IMR-90 (cell line): ENCODE data around the gene THSD7B. TPM values are rescaled to one million over a fixed set of nuclear protein-coding genes. Genes with fewer than 3 reads are reported as not detected.

Experiments
- ATAC-seq: fragments of 200-7000 bp; cut with Tn5 transposase; 2 replicates; pipeline ENCODE4 v1.9.1; 2020; ENCODE audit warnings: low read depth, mild to moderate bottlenecking, moderate library complexity
- BruUV-seq: library from RNA; stranded (reverse); fragments of 400-500 nt; replicated peaks from 2 replicates; lab custom pipeline; 2021; lab: Mats Ljungman, UMichigan
- CTCF ChIA-PET: fragments of 300-600 bp; formaldehyde crosslinking; extraction: SDS; loops from one replicate; lab custom pipeline; 2021; ENCODE audit warnings: antibody characterized with exemption; lab: Yijun Ruan, JAX
- POLR2A ChIA-PET: fragments of 300-600 bp; sonication (Branson Sonifier 250); formaldehyde crosslinking; loops from one replicate; lab custom pipeline; 2022; ENCODE audit warnings: antibody characterized with exemption; ENCODE audit not compliant: unreplicated experiment; lab: Charles Lee
- DNase-seq: peaks from one replicate; pipeline ENCODE4 v3.0.0; 2013
- H2AFZ ChIP-seq: replicated peaks from 2 replicates; pipeline ENCODE3; 2013; ENCODE audit warnings: low read length, mild to moderate bottlenecking; ENCODE audit not compliant: poor library complexity
- H2AK5ac ChIP-seq: 2 replicates; pipeline ENCODE4 v1.6.1; 2013; ENCODE audit warnings: low read depth, low read length, inconsistent platforms
- H2AK9ac ChIP-seq: replicated peaks from 2 replicates; pipeline ENCODE3; 2013; ENCODE audit warnings: mild to moderate bottlenecking, low read depth, low read length, moderate library complexity; ENCODE audit not compliant: poor library complexity
- H2BK120ac ChIP-seq: 2 replicates; pipeline ENCODE4 v1.6.1; 2013; ENCODE audit warnings: low read depth, low read length, inconsistent platforms
- H2BK15ac ChIP-seq: 3 replicates; pipeline ENCODE4 v1.6.1; 2013; ENCODE audit warnings: low read depth, low read length, inconsistent platforms
- H2BK20ac ChIP-seq: 2 replicates; pipeline ENCODE4 v1.6.1; 2013; ENCODE audit warnings: low read depth, mild to moderate bottlenecking, inconsistent platforms, low read length, moderate library complexity
- H2BK5ac ChIP-seq: 2 replicates; pipeline ENCODE4 v1.6.1; 2013; ENCODE audit warnings: mild to moderate bottlenecking, low read depth, low read length, inconsistent platforms; ENCODE audit not compliant: poor library complexity, severe bottlenecking
- H3K14ac ChIP-seq: replicated peaks from 2 replicates; pipeline ENCODE4 v1.6.1; 2013; ENCODE audit warnings: low read depth, low read length, inconsistent platforms
- H3K18ac ChIP-seq: 2 replicates; pipeline ENCODE4 v1.6.1; 2013; ENCODE audit warnings: low read depth, low read length, control low read depth
- H3K23ac ChIP-seq: 2 replicates; pipeline ENCODE4 v1.6.1; 2013; ENCODE audit warnings: low read depth, low read length, inconsistent platforms
- H3K27ac ChIP-seq: 2 replicates; pipeline ENCODE4 v1.5.1; 2013; ENCODE audit warnings: mild to moderate bottlenecking, control low read depth, low read length; ENCODE audit not compliant: insufficient read depth
- H3K27me3 ChIP-seq: 2 replicates; pipeline ENCODE4 v1.6.1; 2013; ENCODE audit warnings: low read length; ENCODE audit not compliant: control insufficient read depth, insufficient read depth
- H3K36me3 ChIP-seq: 2 replicates; pipeline ENCODE4 v1.6.1; 2013; ENCODE audit warnings: low read length, mixed read lengths; ENCODE audit not compliant: control insufficient read depth, insufficient read depth
- H3K4ac ChIP-seq: 2 replicates; pipeline ENCODE4 v1.6.1; 2013; ENCODE audit warnings: low read depth, low read length, inconsistent platforms
- H3K4me1 ChIP-seq: 2 replicates; pipeline ENCODE4 v1.6.1; 2013; ENCODE audit warnings: low read length, mixed read lengths; ENCODE audit not compliant: control insufficient read depth, insufficient read depth
- H3K4me2 ChIP-seq: 2 replicates; pipeline ENCODE4 v1.6.1; 2013; ENCODE audit warnings: low read depth, mild to moderate bottlenecking, control low read depth, low read length, moderate library complexity
- H3K4me3 ChIP-seq: 2 replicates; pipeline ENCODE4 v1.5.1; 2013; ENCODE audit warnings: low read depth, mild to moderate bottlenecking, control low read depth, low read length, moderate library complexity; ENCODE audit not compliant: insufficient read depth
- H3K56ac ChIP-seq: 2 replicates; pipeline ENCODE4 v1.6.1; 2013; ENCODE audit warnings: low read length, inconsistent platforms; ENCODE audit not compliant: insufficient read depth; ENCODE audit errors: extremely low read depth
- H3K79me1 ChIP-seq, 2 experiments: 2 replicates each; pipeline ENCODE4 v1.6.1; 2013; ENCODE audit warnings: low read length in 2 of 2, inconsistent platforms in 1 of 2, low read depth in 1 of 2
- H3K9ac ChIP-seq: 2 replicates; pipeline ENCODE4 v1.6.1; 2013; ENCODE audit warnings: low read depth, low read length, control low read depth
- H3K9me1 ChIP-seq: 2 replicates; pipeline ENCODE4 v1.6.1; 2013; ENCODE audit warnings: low read length, inconsistent platforms; ENCODE audit not compliant: insufficient read depth
- H3K9me3 ChIP-seq: 2 replicates; pipeline ENCODE4 v1.6.1; 2013; ENCODE audit warnings: low read length; ENCODE audit not compliant: control insufficient read depth, insufficient read depth
- H4K20me1 ChIP-seq: 2 replicates; pipeline ENCODE4 v1.6.1; 2013; ENCODE audit warnings: low read length, inconsistent platforms; ENCODE audit not compliant: insufficient read depth
- H4K5ac ChIP-seq: 2 replicates; pipeline ENCODE4 v1.6.1; 2013; ENCODE audit warnings: mild to moderate bottlenecking, low read depth, low read length, control low read depth
- H4K8ac ChIP-seq, 2 experiments: 2 replicates each; pipeline ENCODE4 v1.6.1; 2013; ENCODE audit warnings: low read depth in 2 of 2, low read length in 2 of 2, control low read depth in 1 of 2, inconsistent platforms in 1 of 2
- H4K91ac ChIP-seq: 2 replicates; pipeline ENCODE4 v1.6.1; 2013; ENCODE audit warnings: low read depth, low read length, inconsistent platforms; ENCODE audit not compliant: insufficient read depth
- BHLHE40 ChIP-seq: fragments of 150-350 bp; IDR thresholded peaks from 2 replicates; pipeline ENCODE4 v1.6.1; 2016; ENCODE audit warnings: mild to moderate bottlenecking, low read depth, low read length
- CEBPB ChIP-seq: IDR thresholded peaks from 2 replicates; pipeline ENCODE4 v1.6.1; 2012; ENCODE audit warnings: low read depth, low read length, improper control_type of control experiment
- CHD1 ChIP-seq: IDR thresholded peaks from 2 replicates; pipeline ENCODE4 v1.6.1; 2012; ENCODE audit warnings: low read depth, low read length, improper control_type of control experiment
- CTCF ChIP-seq: conservative IDR thresholded peaks from 2 replicates; pipeline ENCODE4 v1.5.1; 2012; ENCODE audit warnings: mild to moderate bottlenecking, low read depth, low read length, improper control_type of control experiment
- ELK1 ChIP-seq: fragments of 150-350 bp; IDR thresholded peaks from 2 replicates; pipeline ENCODE4 v1.6.1; 2016; ENCODE audit warnings: low read depth, mild to moderate bottlenecking, low read length, moderate library complexity, borderline replicate concordance
- FOS ChIP-seq: fragments of 150-350 bp; IDR thresholded peaks from 2 replicates; pipeline ENCODE4 v1.6.1; 2016; ENCODE audit warnings: low read depth, low read length
- MAFK ChIP-seq: IDR thresholded peaks from 2 replicates; pipeline ENCODE4 v1.6.1; 2012; ENCODE audit warnings: low read depth, low read length, improper control_type of control experiment
- MAZ ChIP-seq: IDR thresholded peaks from 2 replicates; pipeline ENCODE4 v1.6.1; 2012; ENCODE audit warnings: low read depth, mild to moderate bottlenecking, low read length, improper control_type of control experiment, moderate library complexity, borderline replicate concordance
- MXI1 ChIP-seq: IDR thresholded peaks from 2 replicates; pipeline ENCODE4 v1.6.1; 2012; ENCODE audit warnings: low read depth, mild to moderate bottlenecking, low read length, moderate library complexity, borderline replicate concordance
- NFE2L2 ChIP-seq: fragments of 150-350 bp; IDR thresholded peaks from 2 replicates; pipeline ENCODE4 v1.6.1; 2016; ENCODE audit warnings: low read depth, mild to moderate bottlenecking, low read length
- POLR2A ChIP-seq: IDR thresholded peaks from 2 replicates; pipeline ENCODE4 v1.6.1; 2012; ENCODE audit warnings: mild to moderate bottlenecking, low read depth, low read length
- RAD21 ChIP-seq: IDR thresholded peaks from 2 replicates; pipeline ENCODE4 v1.6.1; 2012; ENCODE audit warnings: low read length, improper control_type of control experiment
- RCOR1 ChIP-seq: IDR thresholded peaks from 2 replicates; pipeline ENCODE4 v1.6.1; 2012; ENCODE audit warnings: mild to moderate bottlenecking, low read length, improper control_type of control experiment; ENCODE audit not compliant: insufficient replicate concordance
- RFX5 ChIP-seq: IDR thresholded peaks from 2 replicates; pipeline ENCODE4 v1.8.0; 2012; ENCODE audit warnings: low read depth, mild to moderate bottlenecking, low read length, moderate library complexity
- SMC3 ChIP-seq: fragments of 150-350 bp; IDR thresholded peaks from 2 replicates; pipeline ENCODE4 v1.6.1; 2016; ENCODE audit warnings: low read depth, mild to moderate bottlenecking, antibody characterized with exemption, low read length, moderate library complexity
- USF2 ChIP-seq: fragments of 150-350 bp; IDR thresholded peaks from 2 replicates; pipeline ENCODE4 v1.6.1; 2017; ENCODE audit warnings: mild to moderate bottlenecking, antibody characterized with exemption, low read length, low read depth
- WGBS, 2 experiments: methylation state at CpG; one replicate each; pipeline versions ENCODE4 v1.1.5 to v1.1.7; 2013; ENCODE audit warnings: missing lambda C conversion rate in 2 of 2; ENCODE audit not compliant: insufficient read length in 1 of 2; ENCODE audit errors: extremely low coverage in 2 of 2; 5-methylcytosine and 5-hydroxymethylcytosine counted together
- dilution Hi-C: fragments of 300-500 bp; cut with HindIII; formaldehyde crosslinking; loops from one replicate; pipeline ENCODE4 v1.14.3; 2018; ENCODE audit warnings: low sequenced_read_pairs; ENCODE audit not compliant: unreplicated experiment
- in situ Hi-C: fragments of 300-500 bp; cut with MboI; formaldehyde crosslinking; loops from 3 replicates; pipeline ENCODE4 v1.14.3; 2019; ENCODE audit warnings: low sequenced_read_pairs, inconsistent platforms, mixed read lengths
- intact Hi-C: fragments of 100-400 bp; cut with micrococcal nuclease; formaldehyde crosslinking; loops from 2 replicates; pipeline ENCODE4 v1.10.0; 2022
- polyA plus RNA-seq, 3 experiments: library from polyadenylated mRNA; depleted of rRNA; stranded (reverse); fragments of >200 nt; gene quantifications; 2 replicates each; pipeline ENCODE4 v1.2.3, GENCODE V29; 2012; ENCODE audit warnings: low replicate concordance in 1 of 3
- total RNA-seq: library from RNA; depleted of rRNA; stranded (reverse); fragments of >200 nt; gene quantifications from 2 replicates; pipeline ENCODE4 v1.2.3, GENCODE V29; 2012

The THSD7B gene
- total and polyA plus RNA-seq, 2 of the 4 experiments (the other 2 are of a cell fraction): not detected

GRCh38 chr2:136919682-136920081 lies 154.3 kb downstream of the THSD7B start:
- no peak overlapping the region for H2BK5ac ChIP-seq
- no peak overlapping the region for H3K27ac ChIP-seq
- TF ChIP-seq CTCF (no peak), USF2 (no peak), BHLHE40 (no peak), MAZ (no peak), POLR2A (no peak), CHD1 (no peak), RAD21 (no peak), RFX5 (no peak), FOS (no peak), NFE2L2 (no peak), ELK1 (no peak), MXI1 (no peak), MAFK (no peak), SMC3 (no peak), CEBPB (no peak), RCOR1 (no peak)
- no peak overlapping the region for H4K5ac ChIP-seq
- H4K8ac ChIP-seq: no peak overlapping the region
- dilution Hi-C loops: no loop called here
- H3K4me1 ChIP-seq: no peaks in the 10 kb centered on the region
- H3K23ac ChIP-seq: no peak overlapping the region
- intact Hi-C loops: no loop called here
- H3K9me1 ChIP-seq: no peaks in the 10 kb centered on the region
- H3K14ac ChIP-seq: no peak overlapping the region
- H3K4ac ChIP-seq: no peak overlapping the region
- peaks cover 14% of the 10 kb centered on the region for H3K9me3 ChIP-seq
- no peaks in the 10 kb centered on the region for H4K20me1 ChIP-seq
- no peak overlapping the region for H2BK20ac ChIP-seq
- no peaks in the 10 kb centered on the region for H3K79me1 ChIP-seq
- H4K91ac ChIP-seq: no peak overlapping the region
- no peak overlapping the region for H3K9ac ChIP-seq
- no peak overlapping the region for H2BK15ac ChIP-seq
- ChIA-PET POLR2A (no interaction called here), CTCF (interaction anchor here (0.5 kb wide), 1 partner anchor 12 kb away, joined by 3 read pairs; no protein-coding TSS in a partner anchor)
- 65% methylated on average over 2 of the region's 4 CpGs; no CpG with 5 or more reads in 1 of the 2 experiments for WGBS, 2 experiments
- ATAC-seq: no peak
- H2AK9ac ChIP-seq: no peak overlapping the region
- BruUV-seq: no TSS peak
- DNase-seq: no peak
- H2AFZ ChIP-seq: no peak overlapping the region
- H3K36me3 ChIP-seq: no peaks in the 10 kb centered on the region
- no peak overlapping the region for H3K18ac ChIP-seq
- no peak overlapping the region for H2BK120ac ChIP-seq
- in situ Hi-C loops: no loop called here
- no peak overlapping the region for H3K4me3 ChIP-seq
- H2AK5ac ChIP-seq: no peak overlapping the region
- H3K27me3 ChIP-seq: no peaks in the 10 kb centered on the region
- no peak overlapping the region for H3K4me2 ChIP-seq
- H3K56ac ChIP-seq: no peak overlapping the region
